ENCODE measurements around the gene APLNR. TPM values are rescaled to one million over a fixed set of nuclear protein-coding genes. Genes with fewer than 3 reads are reported as not detected.

APLNR gene
- total and polyA plus RNA-seq, 2 of the 8 experiments (the other 6 are each of a cell fraction or from before 2014, with no cell fraction given), result 0.80 TPM; not detected in 1

DNA sequence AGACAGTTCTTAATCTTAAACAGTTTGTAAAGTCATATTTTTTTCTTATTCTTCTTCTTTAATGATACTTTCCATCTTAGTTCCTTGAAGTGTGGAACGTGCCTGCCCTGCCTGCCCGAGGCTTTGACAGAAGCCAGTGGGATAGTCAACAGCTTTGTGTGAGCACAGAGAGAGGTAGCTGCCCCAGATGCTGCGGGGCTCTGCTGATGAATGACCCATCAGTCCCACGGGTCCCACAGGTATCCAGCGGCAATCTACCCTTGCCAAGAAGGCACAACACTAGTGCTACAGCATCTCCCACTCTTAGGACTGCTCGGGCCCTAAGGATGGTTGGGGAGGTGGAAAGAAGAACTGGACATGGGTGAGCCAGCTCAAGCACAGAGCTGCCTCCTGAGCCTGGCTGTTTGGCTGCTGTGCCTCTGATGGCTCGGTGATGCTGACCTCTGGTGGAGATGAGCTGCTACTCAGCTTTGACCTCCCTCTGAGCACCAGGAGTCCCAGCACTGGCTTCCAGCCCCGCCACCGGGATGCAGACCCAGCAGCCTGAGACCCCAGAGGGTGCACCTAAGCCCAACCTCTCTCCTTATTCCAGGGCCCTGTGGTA, 11.8 kb upstream of the APLNR start (continued):
- TF ChIP-seq NANOG (IDR thresholded peaks at IDR 0.05; ENCODE audit: insufficient read depth, low read depth, low read length, poor library complexity, severe bottlenecking) (peak; percentile 30), ZNF274 (IDR thresholded peaks at IDR 0.05; ENCODE audit: borderline replicate concordance, extremely low read depth, low read length) (no peak), ASH2L (IDR thresholded peaks at IDR 0.05; ENCODE audit: low read length) (no peak), SIN3A (conservative IDR thresholded peaks at IDR 0.05 in 1 of 2, IDR thresholded peaks at IDR 0.05 in 1 of 2; ENCODE audit: low read depth in 1 of 2, low read length in 2 of 2) (no peak), CBX5 (IDR thresholded peaks at IDR 0.05; ENCODE audit: low read depth, low read length) (no peak), BRCA1 (IDR thresholded peaks at IDR 0.05; ENCODE audit: low read depth, low read length) (no peak), CEBPB (IDR thresholded peaks at IDR 0.05; ENCODE audit: low read depth, low read length) (no peak)
- TF ChIP-seq, protein P1, sequence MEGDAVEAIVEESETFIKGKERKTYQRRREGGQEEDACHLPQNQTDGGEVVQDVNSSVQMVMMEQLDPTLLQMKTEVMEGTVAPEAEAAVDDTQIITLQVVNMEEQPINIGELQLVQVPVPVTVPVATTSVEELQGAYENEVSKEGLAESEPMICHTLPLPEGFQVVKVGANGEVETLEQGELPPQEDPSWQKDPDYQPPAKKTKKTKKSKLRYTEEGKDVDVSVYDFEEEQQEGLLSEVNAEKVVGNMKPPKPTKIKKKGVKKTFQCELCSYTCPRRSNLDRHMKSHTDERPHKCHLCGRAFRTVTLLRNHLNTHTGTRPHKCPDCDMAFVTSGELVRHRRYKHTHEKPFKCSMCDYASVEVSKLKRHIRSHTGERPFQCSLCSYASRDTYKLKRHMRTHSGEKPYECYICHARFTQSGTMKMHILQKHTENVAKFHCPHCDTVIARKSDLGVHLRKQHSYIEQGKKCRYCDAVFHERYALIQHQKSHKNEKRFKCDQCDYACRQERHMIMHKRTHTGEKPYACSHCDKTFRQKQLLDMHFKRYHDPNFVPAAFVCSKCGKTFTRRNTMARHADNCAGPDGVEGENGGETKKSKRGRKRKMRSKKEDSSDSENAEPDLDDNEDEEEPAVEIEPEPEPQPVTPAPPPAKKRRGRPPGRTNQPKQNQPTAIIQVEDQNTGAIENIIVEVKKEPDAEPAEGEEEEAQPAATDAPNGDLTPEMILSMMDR (IDR thresholded peaks at IDR 0.05; ENCODE audit: control extremely low read depth in 1 of 3, insufficient read depth in 1 of 3, low read depth in 1 of 3, low read length in 3 of 3), result peak; percentile 96
- TF ChIP-seq, protein P2, sequence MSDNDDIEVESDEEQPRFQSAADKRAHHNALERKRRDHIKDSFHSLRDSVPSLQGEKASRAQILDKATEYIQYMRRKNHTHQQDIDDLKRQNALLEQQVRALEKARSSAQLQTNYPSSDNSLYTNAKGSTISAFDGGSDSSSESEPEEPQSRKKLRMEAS (IDR thresholded peaks at IDR 0.05), result no peak
